ENCODE measurements around the gene TIFAB. TPM values are rescaled to one million over a fixed set of nuclear protein-coding genes. Genes with fewer than 3 reads are reported as not detected.

The TIFAB gene
- total RNA-seq, 1 donor from 2014 or later: not detected

- no peak for DNase-seq
Observed at GRCh38 chr5:135481909-135482311, 29.8 kb upstream of the TIFAB start.

GRCh38 chr5:135481387-135481786 is 29.2 kb upstream of the TIFAB start:
- DNase-seq: no peak

- DNase-seq: no peak
Observed at GRCh38 chr5:135480511-135480910, 28.4 kb upstream of the TIFAB start.

- DNase-seq: no peak
Observed at GRCh38 chr5:135478938-135479337, 26.8 kb upstream of the TIFAB start.

- DNase-seq: no peak
Observed at GRCh38 chr5:135477613-135478066, 25.5 kb upstream of the TIFAB start.

GRCh38 chr5:135476615-135477581 is 24.7 kb upstream of the TIFAB start:
- DNase-seq: no peak

GRCh38 chr5:135473956-135474670 is 22.0 kb upstream of the TIFAB start:
- no peak for DNase-seq

GRCh38 chr5:135472141-135472540 is 20.0 kb upstream of the TIFAB start:
- no peak for DNase-seq

- no peak for DNase-seq
Observed at GRCh38 chr5:135471726-135472125, 19.6 kb upstream of the TIFAB start.

- DNase-seq: no peak
Observed at GRCh38 chr5:135469911-135470310, 17.8 kb upstream of the TIFAB start.

GRCh38 chr5:135468541-135468940 is 16.4 kb upstream of the TIFAB start:
- no peak for DNase-seq

- DNase-seq: no peak
Observed at GRCh38 chr5:135467871-135468485, 15.8 kb upstream of the TIFAB start.

GRCh38 chr5:135467051-135467625 is 15.0 kb upstream of the TIFAB start:
- DNase-seq: no peak

- peak; percentile 57 for DNase-seq
Observed at GRCh38 chr5:135466178-135467050, 14.3 kb upstream of the TIFAB start.

- no peak for DNase-seq
Observed at GRCh38 chr5:135465391-135466122, 13.4 kb upstream of the TIFAB start.

GRCh38 chr5:135462304-135462703 is 10.2 kb upstream of the TIFAB start:
- DNase-seq: no peak

- no peak for DNase-seq
Observed at GRCh38 chr5:135461481-135462151, 9.5 kb upstream of the TIFAB start.

GRCh38 chr5:135460246-135461033 is 8.3 kb upstream of the TIFAB start:
- no peak for DNase-seq

GRCh38 chr5:135458921-135459331 is 6.8 kb upstream of the TIFAB start:
- DNase-seq: no peak

All from occipital lobe (tissue), 2 donors.